Brain microvascular endothelial cell (primary cell): ENCODE results near the gene PLCB3.
A peak's percentile ranks its signal among the peaks of the same experiment; 100 is the strongest.

Experiments
- DNase-seq: peaks from one replicate; pipeline ENCODE4 v3.0.0-alpha.2; 2020
- H3K27ac ChIP-seq: fragments of 250-450 bp; sonication (Bioruptor Pico); 2 replicates; pipeline ENCODE4 v1.5.1; 2020; ENCODE audit warnings: mild to moderate bottlenecking, moderate library complexity
- H3K27me3 ChIP-seq: fragments of 250-450 bp; sonication (Bioruptor Pico); replicated peaks from 2 replicates; pipeline ENCODE4 v1.5.1; 2020; ENCODE audit warnings: mild to moderate bottlenecking
- H3K36me3 ChIP-seq: fragments of 250-450 bp; sonication (Bioruptor Pico); replicated peaks from 2 replicates; pipeline ENCODE4 v1.5.1; 2020; ENCODE audit warnings: mild to moderate bottlenecking
- H3K4me3 ChIP-seq: 2 replicates; pipeline ENCODE4 v1.5.1; 2011; ENCODE audit warnings: low read depth, mild to moderate bottlenecking, control low read depth, low read length, moderate library complexity
- CTCF ChIP-seq: IDR thresholded peaks from 2 replicates; pipeline ENCODE4 v1.5.1; 2011; ENCODE audit warnings: low read depth, mild to moderate bottlenecking, moderate library complexity, low read length, control low read depth, inconsistent platforms; ENCODE audit errors: missing control alignments
- in situ Hi-C: cut with HindIII; loops from 2 replicates; pipeline ENCODE4 v1.10.0; 2017; ENCODE audit warnings: low sequenced_read_pairs, low pct_ligation_motif_present

Gene PLCB3

GRCh38 chr11:64237484-64237951 is 13.8 kb upstream of the PLCB3 start:
- Histone ChIP-seq H3K27ac (no peak overlapping the region), H3K27me3 (no peaks in the 10 kb centered on the region), H3K4me3 (no peak overlapping the region), H3K36me3 (peaks cover 7% of the 10 kb centered on the region)
- TF ChIP-seq CTCF = no peak
- in situ Hi-C loops = no loop called here
- DNase-seq = no peak

- in situ Hi-C loops = no loop called here
- Histone ChIP-seq H3K27ac (no peak overlapping the region), H3K36me3 (peaks cover 8% of the 10 kb centered on the region), H3K4me3 (no peak overlapping the region), H3K27me3 (no peaks in the 10 kb centered on the region)
- no peak for TF ChIP-seq CTCF
- no peak for DNase-seq
Measured at GRCh38 chr11:64238076-64238475, 13.3 kb upstream of the PLCB3 start.

- Histone ChIP-seq H3K4me3 (no peak overlapping the region), H3K27ac (no peak overlapping the region), H3K36me3 (peaks cover 15% of the 10 kb centered on the region), H3K27me3 (no peaks in the 10 kb centered on the region)
- in situ Hi-C loops = no loop called here
- no peak for DNase-seq
- no peak for TF ChIP-seq CTCF
Measured at GRCh38 chr11:64238999-64239398, 12.3 kb upstream of the PLCB3 start.

- no peak for TF ChIP-seq CTCF
- in situ Hi-C loops = no loop called here
- Histone ChIP-seq H3K4me3 (no peak overlapping the region), H3K27me3 (no peaks in the 10 kb centered on the region), H3K36me3 (peaks cover 18% of the 10 kb centered on the region), H3K27ac (peak overlapping the region; percentile 97)
- DNase-seq = no peak
Measured at GRCh38 chr11:64239662-64240434, 11.5 kb upstream of the PLCB3 start.

GRCh38 chr11:64240435-64241240 is 10.7 kb upstream of the PLCB3 start, which contains the start of gene FKBP2:
Gene FKBP2 (plus strand): TSS chr11:64241095. CDS start chr11:64242388, 1,293 bp downstream.
- Histone ChIP-seq H3K27ac (peak within 1 kb of the TSS; percentile 97), H3K36me3 (peaks cover 18% of the 10 kb centered on the region), H3K27me3 (no peaks in the 10 kb centered on the region), H3K4me3 (peak within 1 kb of the TSS; percentile 81)
- no peak for TF ChIP-seq CTCF
- DNase-seq = peak; percentile 94
- in situ Hi-C loops = no loop called here
